GM18520 (cell line): ENCODE data around the gene LRIG2.
A peak's percentile ranks its signal among the peaks of the same experiment; 100 is the strongest.
"Not testable (repeated sequence)": the region's sequence is repeated elsewhere in the genome, so short reads cannot be mapped to it uniquely, and the experiment has no call there.

Experiments used
- ATAC-seq: cut with Tn5 transposase; IDR thresholded peaks from one replicate; pipeline ENCODE4 v1.9.1; 2021; ENCODE audit not compliant: unreplicated experiment

Gene LRIG2

DNA sequence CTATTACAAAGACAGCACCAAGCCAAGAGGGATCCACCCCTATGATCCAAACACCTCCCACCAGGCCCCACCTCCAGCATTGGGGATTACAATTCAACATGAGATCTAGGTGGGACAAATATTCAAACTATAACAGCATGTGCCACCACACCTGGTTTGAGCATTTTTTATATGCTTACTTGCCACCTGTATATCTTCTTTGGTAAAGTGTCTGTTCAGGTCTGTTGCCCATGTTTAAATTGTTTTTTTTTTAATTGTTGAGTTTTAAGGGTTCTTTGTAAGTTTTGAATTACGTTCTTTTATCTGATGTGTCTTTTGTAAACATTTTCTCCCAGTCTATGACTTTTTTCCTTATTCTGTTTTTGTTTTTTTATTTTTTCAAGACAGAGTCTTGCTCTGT, 83.4 kb downstream of the LRIG2 start:
- no peak for ATAC-seq

DNA sequence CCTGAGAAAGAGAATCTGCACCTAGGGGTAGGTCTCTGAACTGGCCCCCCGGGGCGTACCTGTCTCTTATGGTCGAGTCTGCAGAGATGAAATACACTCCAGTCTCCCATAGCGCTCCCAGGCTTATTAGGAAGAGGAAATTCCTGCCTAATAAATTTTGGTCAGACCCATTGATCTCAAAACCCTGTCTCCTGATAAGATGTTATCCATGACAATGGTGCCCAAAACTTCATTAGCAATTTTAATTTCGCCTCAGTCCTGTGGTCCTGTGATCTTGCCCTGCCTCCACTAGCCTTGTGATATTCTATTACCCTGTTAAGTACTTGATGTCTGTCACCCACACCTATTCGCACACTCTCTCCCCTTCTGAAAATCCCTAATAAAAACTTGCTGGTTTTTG, 85.7 kb downstream of the LRIG2 start:
- not testable (repeated sequence) for ATAC-seq

DNA sequence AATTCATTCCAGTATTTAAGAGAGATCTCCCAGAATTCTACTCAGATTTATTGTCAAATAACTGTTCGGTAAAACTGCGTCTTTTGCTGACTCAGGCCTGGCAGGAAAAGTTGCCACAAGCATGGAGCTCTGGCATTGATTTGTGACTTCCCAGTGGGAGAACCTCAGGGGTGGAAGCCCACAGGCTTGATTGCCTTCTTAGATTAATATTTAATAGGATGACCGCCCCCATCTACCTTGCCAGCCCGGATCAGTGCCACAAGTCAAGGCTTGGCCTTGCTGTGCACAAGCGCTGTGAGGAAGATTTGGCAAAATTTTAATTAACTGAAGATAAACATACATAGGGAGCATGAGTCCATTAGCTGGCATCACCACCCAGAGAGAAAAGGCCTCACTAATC, 93.5 kb downstream of the LRIG2 start:
- no peak for ATAC-seq

DNA sequence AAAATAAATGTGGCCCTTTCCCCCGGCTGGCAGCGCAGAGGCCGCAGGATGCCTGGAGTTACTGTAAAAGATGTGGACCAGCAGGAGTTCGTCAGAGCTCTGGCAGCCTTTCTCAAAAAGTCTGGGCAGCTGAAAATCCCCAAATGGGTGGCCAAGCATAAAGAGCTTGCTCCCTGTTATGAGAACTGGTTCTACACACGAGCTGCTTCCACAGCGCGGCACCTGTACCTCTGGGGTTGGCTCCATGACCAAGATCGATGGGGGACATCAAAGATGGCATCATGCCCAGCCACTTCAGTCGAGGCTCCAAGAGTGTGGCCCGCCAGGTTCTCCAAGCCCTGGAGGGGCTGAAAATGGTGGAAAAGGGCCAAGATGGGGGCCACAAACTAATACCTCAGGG, 95.9 kb downstream of the LRIG2 start:
- ATAC-seq: no peak

DNA sequence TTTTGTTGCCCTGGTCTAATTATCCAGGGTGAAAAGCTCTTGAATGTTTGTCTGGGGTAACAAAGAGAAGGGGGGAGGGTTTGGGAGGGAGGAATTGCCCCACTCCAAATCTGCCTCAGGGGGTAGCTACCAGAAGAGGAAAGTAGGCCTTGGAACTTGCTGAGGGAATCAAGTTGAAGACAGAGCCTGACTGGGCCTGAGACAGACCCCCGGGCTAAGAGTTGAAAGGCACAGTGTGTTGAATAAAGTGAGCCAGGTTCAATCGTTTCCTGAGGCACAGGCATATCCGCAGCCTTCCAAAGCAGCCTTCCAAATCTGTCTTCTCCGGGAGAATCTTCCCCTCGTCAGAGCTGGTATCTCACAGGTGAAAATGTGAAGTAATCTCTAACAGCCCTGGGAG, 96.6 kb downstream of the LRIG2 start:
- ATAC-seq: no peak

DNA sequence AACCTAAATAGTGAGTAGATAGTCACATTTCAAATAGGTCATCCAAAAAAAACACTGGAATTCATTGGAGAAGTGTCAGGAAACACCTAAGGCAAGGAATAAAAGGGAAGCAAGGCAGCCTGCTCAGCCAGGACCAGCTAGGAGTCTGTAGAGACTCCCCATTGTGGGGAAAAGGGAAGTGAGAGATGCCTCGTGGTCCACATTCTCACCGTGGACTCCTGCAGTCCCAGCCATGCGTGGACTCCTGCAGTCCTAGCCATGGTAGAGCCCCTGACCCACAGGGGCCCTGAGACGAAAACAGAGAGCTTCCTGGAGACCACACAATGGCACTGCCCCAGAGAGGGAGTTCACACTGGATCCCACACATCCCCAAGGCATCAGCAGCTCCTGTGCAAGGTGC, 97.5 kb downstream of the LRIG2 start:
- ATAC-seq: no peak

DNA sequence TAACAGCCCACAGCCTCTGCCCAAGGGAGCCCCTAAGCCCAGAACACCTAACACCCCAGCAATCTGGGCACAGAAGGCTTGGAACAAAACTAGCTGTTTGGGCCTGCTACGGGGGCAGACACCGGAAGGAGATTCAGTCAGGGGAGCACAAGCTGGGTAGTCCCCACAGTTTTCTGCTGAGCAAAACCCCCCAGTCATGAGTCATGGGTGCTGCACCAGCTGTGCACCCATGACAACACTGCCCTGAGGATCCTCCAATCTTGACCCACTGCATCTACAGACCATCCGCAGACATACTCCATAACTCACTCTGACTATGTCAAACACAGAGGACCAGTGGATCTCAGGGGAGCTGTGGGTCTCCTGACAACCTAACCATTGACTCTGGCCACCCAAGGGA, 105.1 kb downstream of the LRIG2 start:
- ATAC-seq: peak; percentile 97

DNA sequence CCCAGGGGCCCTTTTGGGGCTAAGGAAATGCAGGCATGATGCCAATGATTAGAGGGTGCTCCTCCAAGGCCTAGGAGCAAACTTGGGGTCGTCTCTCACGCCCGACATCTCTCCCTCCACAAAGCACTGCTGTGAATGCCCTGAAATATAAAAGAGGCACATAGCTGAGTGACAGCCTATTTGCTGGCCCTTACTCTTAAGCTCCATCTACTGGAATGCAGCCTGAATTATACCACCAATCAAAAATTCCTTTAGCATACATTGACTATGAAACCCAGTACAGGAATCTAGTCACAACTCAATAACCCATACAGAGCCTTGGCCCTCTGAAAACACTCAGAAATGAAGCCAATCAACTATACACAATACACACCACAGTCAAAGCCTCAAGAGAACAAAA, 105.5 kb downstream of the LRIG2 start:
- ATAC-seq: no peak
